ENCODE data around the gene ZCCHC4.

Gene ZCCHC4

GRCh38 chr4:25379591-25379990, 67.0 kb downstream of the ZCCHC4 start:
- no peak for DNase-seq

GRCh38 chr4:25383647-25384046, 71.1 kb downstream of the ZCCHC4 start:
- DNase-seq, result no peak

GRCh38 chr4:25386926-25387325, 74.4 kb downstream of the ZCCHC4 start:
- DNase-seq, result no peak

GRCh38 chr4:25397305-25397704, 84.7 kb downstream of the ZCCHC4 start:
- no peak for DNase-seq

GRCh38 chr4:25399510-25399909, 86.9 kb downstream of the ZCCHC4 start:
- DNase-seq, result no peak

- no peak for DNase-seq
Observed at GRCh38 chr4:25401066-25401465, 88.5 kb downstream of the ZCCHC4 start.

- DNase-seq, result no peak
Observed at GRCh38 chr4:25402521-25402920, 89.9 kb downstream of the ZCCHC4 start.

- no peak for DNase-seq
Observed at GRCh38 chr4:25403699-25404098, 91.1 kb downstream of the ZCCHC4 start.

GRCh38 chr4:25405453-25405852, 92.9 kb downstream of the ZCCHC4 start:
- DNase-seq, result no peak

GRCh38 chr4:25406081-25406692, 93.6 kb downstream of the ZCCHC4 start:
- no peak for DNase-seq

- no peak for DNase-seq
Observed at GRCh38 chr4:25410820-25411529, 98.4 kb downstream of the ZCCHC4 start.

GRCh38 chr4:25413261-25413660, 100.7 kb downstream of the ZCCHC4 start:
- no peak for DNase-seq

GRCh38 chr4:25417014-25417413, 104.4 kb downstream of the ZCCHC4 start:
- DNase-seq, result no peak

All from CD4-positive, alpha-beta T cell treated with Interleukin-1 beta for 1 hour (primary cell).